Cardiac muscle cell (in vitro differentiated cells and primary cell): ENCODE data around the gene GJD4. TPM values are rescaled to one million over a fixed set of nuclear protein-coding genes. Genes with fewer than 3 reads are reported as not detected.
A peak's percentile ranks its signal among the peaks of the same experiment; 100 is the strongest.

Experiments
- DNase-seq, 2 donors: peaks; one replicate each; pipeline versions ENCODE4 v3.0.0 to v3.0.0-alpha.2; 2010 to 2017; ENCODE audit warnings: low read depth in 1 of 2, low spot score in 1 of 2
- H3K27ac ChIP-seq: fragments of 200-600 bp; sonication (generic); 2 replicates; pipeline ENCODE4 v1.5.1; 2016
- H3K27me3 ChIP-seq: fragments of 200-600 bp; sonication (generic); 2 replicates; pipeline ENCODE4 v1.6.0; 2016; ENCODE audit warnings: control low read depth
- H3K36me3 ChIP-seq: fragments of 200-600 bp; sonication (generic); 2 replicates; pipeline ENCODE4 v1.5.1; 2016; ENCODE audit warnings: control low read depth
- H3K4me1 ChIP-seq: fragments of 200-600 bp; sonication (generic); 2 replicates; pipeline ENCODE4 v1.8.1; 2017; ENCODE audit warnings: low read depth, mild to moderate bottlenecking, mixed run types
- H3K4me3 ChIP-seq: fragments of 200-600 bp; sonication (generic); 2 replicates; pipeline ENCODE4 v1.5.1; 2016; ENCODE audit warnings: mild to moderate bottlenecking
- H3K9me3 ChIP-seq: fragments of 200-600 bp; sonication (generic); 2 replicates; pipeline ENCODE4 v1.5.1; 2017; ENCODE audit warnings: low read depth, mild to moderate bottlenecking, control low read depth
- CTCF ChIP-seq: IDR thresholded peaks from 2 replicates; pipeline ENCODE4 v1.5.1; 2012; ENCODE audit warnings: low read depth, mild to moderate bottlenecking, low read length
- polyA plus RNA-seq: library from polyadenylated mRNA; unstranded; fragments of >200 nt; fragmentation: Nextera tagmentation; extraction: Ambion mirVana; gene quantifications from 2 replicates; pipeline ENCODE4 v1.2.1, GENCODE V29; 2016
- total RNA-seq: library from RNA; depleted of rRNA; stranded (reverse); fragments of >200 nt; gene quantifications from 2 replicates; pipeline ENCODE4 v1.2.3, GENCODE V29; 2016

The GJD4 gene
- total and polyA plus RNA-seq, 2 experiments from 2014 or later, result 0.24 TPM; not detected in 1

GRCh38 chr10:35639728-35640401, 34.7 kb downstream of the GJD4 start:
- peak; percentile 36 to 56 for DNase-seq
- Histone ChIP-seq H3K27me3 (peaks cover 8% of the 10 kb centered on the region), H3K36me3 (no peaks in the 10 kb centered on the region), H3K9me3 (no peaks in the 10 kb centered on the region), H3K4me3 (peak overlapping the region; percentile 52), H3K4me1 (peaks cover 33% of the 10 kb centered on the region), H3K27ac (peak overlapping the region; percentile 9)
- no peak for TF ChIP-seq CTCF

GRCh38 chr10:35640474-35640873, 35.3 kb downstream of the GJD4 start:
- no peaks in the 10 kb centered on the region for H3K36me3 ChIP-seq
- H3K27ac ChIP-seq, result peak overlapping the region; percentile 66
- peak overlapping the region; percentile 52 for H3K4me3 ChIP-seq
- H3K9me3 ChIP-seq, result no peaks in the 10 kb centered on the region
- H3K27me3 ChIP-seq, result peaks cover 10% of the 10 kb centered on the region
- peak; percentile 26 for TF ChIP-seq CTCF
- peaks cover 33% of the 10 kb centered on the region for H3K4me1 ChIP-seq
- peak; percentile 76 to 87 for DNase-seq

- Histone ChIP-seq H3K27ac (peak overlapping the region; percentile 90), H3K27me3 (peaks cover 10% of the 10 kb centered on the region), H3K36me3 (no peaks in the 10 kb centered on the region), H3K4me1 (peaks cover 27% of the 10 kb centered on the region), H3K9me3 (no peaks in the 10 kb centered on the region), H3K4me3 (peak overlapping the region; percentile 93)
- DNase-seq, result peak; percentile 83 to 90
- TF ChIP-seq CTCF, result no peak
These were observed 36.0 kb downstream of the GJD4 start for GRCh38 chr10:35640951-35641675.

- no peak for TF ChIP-seq CTCF
- H3K9me3 ChIP-seq, result no peaks in the 10 kb centered on the region
- DNase-seq, result peak; percentile 50 to 69
- no peaks in the 10 kb centered on the region for H3K36me3 ChIP-seq
- H3K27ac ChIP-seq, result peak overlapping the region; percentile 90
- H3K4me1 ChIP-seq, result peaks cover 23% of the 10 kb centered on the region
- H3K4me3 ChIP-seq, result peak overlapping the region; percentile 93
- H3K27me3 ChIP-seq, result peaks cover 10% of the 10 kb centered on the region
These were observed 36.5 kb downstream of the GJD4 start for GRCh38 chr10:35641676-35642034.

GRCh38 chr10:35642035-35642792, 37.1 kb downstream of the GJD4 start, which contains the start of gene FZD8:
Gene FZD8, minus strand, starts transcription at chr10:35642296. Its CDS starts 867 bp downstream, at chr10:35641429.
- DNase-seq, result peak; percentile 95 to 98
- peak within 1 kb of the TSS; percentile 90 for H3K27ac ChIP-seq
- peak; percentile 14 for TF ChIP-seq CTCF
- peak within 1 kb of the TSS; percentile 93 for H3K4me3 ChIP-seq
- peaks cover 10% of the 10 kb centered on the region for H3K27me3 ChIP-seq
- H3K9me3 ChIP-seq, result no peaks in the 10 kb centered on the region
- H3K36me3 ChIP-seq, result no peaks in the 10 kb centered on the region
- peaks cover 17% of the 10 kb centered on the region for H3K4me1 ChIP-seq
